ENCODE data around the gene C1QTNF8. TPM values are rescaled to one million over a fixed set of nuclear protein-coding genes. Genes with fewer than 3 reads are reported as not detected.
"Not testable (repeated sequence)": the region's sequence is repeated elsewhere in the genome, so short reads cannot be mapped to it uniquely, and the experiment has no call there.

Gene C1QTNF8
- total and polyA plus RNA-seq, 5 donors from 2014 or later = not detected

DNA sequence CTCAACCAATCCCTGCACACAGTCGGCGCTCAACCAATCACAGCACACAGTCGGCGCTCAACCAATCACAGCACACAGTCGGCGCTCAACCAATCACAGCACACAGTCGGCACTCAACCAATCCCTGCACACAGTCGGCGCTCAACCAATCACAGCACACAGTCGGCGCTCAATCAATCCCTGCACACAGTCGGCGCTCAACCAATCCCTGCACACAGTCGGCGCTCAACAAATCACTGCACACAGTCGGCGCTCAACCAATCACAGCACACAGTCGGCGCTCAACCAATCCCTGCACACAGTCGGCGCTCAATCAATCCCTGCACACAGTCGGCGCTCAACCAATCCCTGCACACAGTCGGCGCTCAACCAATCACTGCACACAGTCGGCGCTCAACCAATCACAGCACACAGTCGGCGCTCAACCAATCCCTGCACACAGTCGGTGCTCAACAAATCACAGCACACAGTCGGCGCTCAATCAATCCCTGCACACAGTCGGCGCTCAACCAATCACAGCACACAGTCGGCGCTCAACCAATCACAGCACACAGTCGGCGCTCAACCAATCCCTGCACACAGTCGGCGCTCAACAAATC, 3.3 kb downstream of the C1QTNF8 start:
- H3K27ac Mint-ChIP-seq; ATAC-seq (ENCODE audit: low read depth in 2 of 2); H3K4me3 Mint-ChIP-seq; H3K9me3 Mint-ChIP-seq; H3K27me3 Mint-ChIP-seq; H3K4me1 ChIP-seq (ENCODE audit: control insufficient read depth, insufficient read depth, low read length, poor library complexity, severe bottlenecking); H3K36me3 ChIP-seq (ENCODE audit: control insufficient read depth, insufficient read depth, low read length); H3K27me3 ChIP-seq (ENCODE audit: control insufficient read depth, insufficient read depth, low read length); H3K4me3 ChIP-seq (ENCODE audit: low read depth, low read length); DNase-seq; H3K36me3 Mint-ChIP-seq; H3K9me3 ChIP-seq (ENCODE audit: control insufficient read depth in 2 of 2, low read length in 2 of 2); H3K27ac ChIP-seq (ENCODE audit: insufficient read depth, low read length, poor library complexity, severe bottlenecking); H3K4me1 Mint-ChIP-seq: not testable (repeated sequence)

DNA sequence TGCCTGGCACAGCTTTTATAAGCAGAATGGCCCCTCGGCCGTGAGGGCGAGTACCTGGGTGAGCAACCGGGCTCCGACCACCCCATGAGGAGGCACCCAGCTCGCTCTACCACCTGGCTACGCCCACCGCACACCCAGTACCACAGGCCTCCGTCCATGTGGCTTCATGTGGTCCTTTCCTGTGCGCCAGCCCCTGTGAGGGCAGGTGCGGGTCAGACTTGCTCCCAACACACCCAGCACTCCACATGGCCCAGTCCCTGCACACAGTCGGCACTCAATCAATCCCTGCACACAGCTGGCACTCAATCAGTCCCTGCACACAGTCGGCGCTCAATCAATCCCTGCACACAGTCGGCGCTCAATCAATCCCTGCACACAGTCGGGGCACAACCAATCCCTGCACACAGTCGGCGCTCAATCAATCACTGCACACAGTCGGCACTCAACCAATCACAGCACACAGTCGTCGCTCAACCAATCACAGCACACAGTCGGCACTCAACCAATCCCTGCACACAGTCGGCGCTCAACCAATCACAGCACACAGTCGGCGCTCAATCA, 4.0 kb downstream of the C1QTNF8 start:
- no peaks in the 10 kb centered on the region for H3K27me3 ChIP-seq (ENCODE audit: control insufficient read depth, insufficient read depth, low read length)
- Mint-ChIP-seq H3K9me3 (no peaks in the 10 kb centered on the region), H3K27me3 (peaks cover 7% of the 10 kb centered on the region), H3K36me3 (no peaks in the 10 kb centered on the region), H3K4me3 (no peak overlapping the region), H3K27ac (no peak overlapping the region), H3K4me1 (peaks cover 0 to 2% (median 0%) of the 10 kb centered on the region in 4 donors)
- DNase-seq (no peak), ATAC-seq (ENCODE audit: low read depth in 2 of 2) (no peak)
- no peaks in the 10 kb centered on the region for H3K9me3 ChIP-seq (ENCODE audit: control insufficient read depth in 2 of 2, low read length in 2 of 2)
- H3K4me1 ChIP-seq (ENCODE audit: control insufficient read depth, insufficient read depth, low read length, poor library complexity, severe bottlenecking) = no peaks in the 10 kb centered on the region
- H3K4me3 ChIP-seq (ENCODE audit: low read depth, low read length) = no peak overlapping the region
- H3K36me3 ChIP-seq (ENCODE audit: control insufficient read depth, insufficient read depth, low read length) = no peaks in the 10 kb centered on the region
- H3K27ac ChIP-seq (ENCODE audit: insufficient read depth, low read length, poor library complexity, severe bottlenecking) = no peak overlapping the region

DNA sequence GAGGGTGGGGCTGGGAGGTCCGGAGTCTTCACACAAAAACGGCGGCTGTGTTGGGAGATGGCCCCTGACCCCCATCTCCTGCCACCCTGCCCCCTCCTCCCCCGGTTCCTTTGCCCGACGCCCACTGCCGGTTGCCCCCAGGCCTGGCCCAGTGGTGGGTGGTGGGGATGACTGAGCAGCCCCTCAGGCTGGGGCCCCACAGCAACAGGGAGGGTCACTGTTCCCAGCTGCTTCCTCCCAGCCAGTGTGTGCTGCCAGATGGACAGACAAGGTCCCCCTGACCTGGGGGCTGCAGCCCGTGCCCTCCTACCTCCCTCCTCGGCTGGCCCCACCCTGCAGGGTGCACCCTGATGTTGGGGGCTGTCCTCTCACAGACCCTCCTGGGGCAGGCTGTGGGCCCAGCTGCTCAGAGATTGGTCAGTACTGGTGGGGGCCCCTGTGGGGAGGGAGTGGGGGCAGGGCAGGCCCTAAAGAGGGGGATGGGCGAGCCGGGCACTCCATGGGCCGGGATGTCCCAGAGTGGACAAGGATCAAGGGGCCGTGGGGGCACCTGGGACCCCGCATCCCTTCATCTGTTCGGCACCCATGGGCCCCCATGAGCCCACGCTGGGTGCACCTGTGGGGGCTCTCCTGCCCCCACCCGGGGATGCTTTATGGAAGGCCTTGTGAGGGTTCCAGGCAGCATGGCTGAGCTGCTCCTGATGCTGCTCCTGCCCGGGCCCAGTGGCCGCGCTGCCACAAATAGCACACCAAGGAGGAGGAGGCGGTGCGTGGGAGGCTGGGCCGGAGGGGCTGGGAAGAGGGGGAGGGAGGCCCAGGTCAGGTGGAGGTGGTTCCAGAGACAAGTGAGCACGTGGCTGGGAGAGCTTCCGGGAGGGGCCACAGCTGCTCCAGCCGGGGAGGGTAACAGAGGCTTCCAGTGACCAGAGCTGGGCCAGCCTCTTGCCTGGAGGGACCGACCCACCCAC, 5.1 kb downstream of the C1QTNF8 start:
- Mint-ChIP-seq H3K27me3 (peaks cover 7% of the 10 kb centered on the region), H3K9me3 (peaks cover 0 to under 1% (median 0%) of the 10 kb centered on the region in 7 donors), H3K4me3 (no peak overlapping the region), H3K27ac (no peak overlapping the region), H3K36me3 (no peaks in the 10 kb centered on the region), H3K4me1 (peaks cover 0 to 2% (median 0%) of the 10 kb centered on the region in 4 donors)
- H3K4me3 ChIP-seq (ENCODE audit: low read depth, low read length) = no peak overlapping the region
- H3K27me3 ChIP-seq (ENCODE audit: control insufficient read depth, insufficient read depth, low read length) = no peaks in the 10 kb centered on the region
- ATAC-seq (ENCODE audit: low read depth in 2 of 2) (no peak), DNase-seq (no peak)
- H3K4me1 ChIP-seq (ENCODE audit: control insufficient read depth, insufficient read depth, low read length, poor library complexity, severe bottlenecking) = no peaks in the 10 kb centered on the region
- no peak overlapping the region for H3K27ac ChIP-seq (ENCODE audit: insufficient read depth, low read length, poor library complexity, severe bottlenecking)
- H3K9me3 ChIP-seq (ENCODE audit: control insufficient read depth in 2 of 2, low read length in 2 of 2) = no peaks in the 10 kb centered on the region
- no peaks in the 10 kb centered on the region for H3K36me3 ChIP-seq (ENCODE audit: control insufficient read depth, insufficient read depth, low read length)

DNA sequence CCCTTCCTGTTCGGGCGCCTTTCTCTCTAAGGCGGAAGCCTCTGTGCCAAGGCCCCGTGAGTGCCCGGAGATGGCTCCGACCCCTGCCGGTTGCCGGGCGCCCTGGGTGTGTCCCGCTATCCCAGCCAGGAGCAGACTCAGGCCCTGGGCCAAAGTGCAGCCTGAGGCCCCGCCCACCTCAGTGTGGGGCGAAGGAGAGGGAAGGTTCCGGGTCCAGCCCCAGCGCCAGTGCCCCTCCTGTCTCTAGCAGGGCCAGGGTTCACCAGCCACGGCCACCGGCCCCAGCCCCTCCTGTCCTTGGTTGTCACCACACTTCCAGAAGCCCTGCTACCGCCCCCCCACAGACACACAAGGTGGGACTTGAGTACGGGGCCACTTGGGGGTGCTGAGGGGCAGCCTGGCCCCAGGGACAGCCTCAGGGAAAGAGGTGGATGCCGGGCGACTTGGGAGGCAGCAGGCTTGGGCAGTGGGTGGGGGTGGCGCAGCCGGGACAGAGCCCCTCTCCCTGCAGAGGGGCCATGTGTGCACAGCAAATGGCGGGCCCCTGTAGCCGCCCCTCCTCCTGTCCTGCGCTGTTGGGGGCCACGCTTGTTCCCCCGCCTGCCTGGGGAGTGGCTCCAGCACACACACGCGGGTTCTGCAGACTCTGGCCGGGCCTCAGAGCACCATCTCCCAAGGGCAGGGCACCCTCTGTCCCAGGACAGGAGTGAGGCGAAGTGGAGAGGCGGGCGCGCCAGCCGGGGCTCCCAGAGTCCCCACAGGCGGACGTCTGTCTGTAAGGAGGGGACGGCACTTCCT, 6.0 kb downstream of the C1QTNF8 start:
- Histone ChIP-seq H3K4me1 (ENCODE audit: control insufficient read depth, insufficient read depth, low read length, poor library complexity, severe bottlenecking) (no peaks in the 10 kb centered on the region), H3K4me3 (ENCODE audit: low read depth, low read length) (no peak overlapping the region), H3K9me3 (ENCODE audit: control insufficient read depth in 2 of 2, low read length in 2 of 2) (peaks cover 3 to 4% of the 10 kb centered on the region in 2 experiments), H3K27me3 (ENCODE audit: control insufficient read depth, insufficient read depth, low read length) (no peaks in the 10 kb centered on the region), H3K36me3 (ENCODE audit: control insufficient read depth, insufficient read depth, low read length) (no peaks in the 10 kb centered on the region), H3K27ac (ENCODE audit: insufficient read depth, low read length, poor library complexity, severe bottlenecking) (no peak overlapping the region)
- DNase-seq (no peak), ATAC-seq (ENCODE audit: low read depth in 2 of 2) (no peak)
- H3K27ac Mint-ChIP-seq = no peak overlapping the region
- no peaks in the 10 kb centered on the region for H3K36me3 Mint-ChIP-seq
- peaks cover 12% of the 10 kb centered on the region for H3K27me3 Mint-ChIP-seq
- peaks cover 0 to 2% (median 0%) of the 10 kb centered on the region in 4 donors for H3K4me1 Mint-ChIP-seq
- no peak overlapping the region for H3K4me3 Mint-ChIP-seq
- H3K9me3 Mint-ChIP-seq = peaks cover 1 to 9% (median 3%) of the 10 kb centered on the region in 7 donors

- no peaks in the 10 kb centered on the region for H3K27me3 ChIP-seq (ENCODE audit: control insufficient read depth, insufficient read depth, low read length)
- Mint-ChIP-seq H3K27ac (no peak overlapping the region), H3K4me1 (peaks cover 0 to 2% (median 0%) of the 10 kb centered on the region in 4 donors), H3K36me3 (no peaks in the 10 kb centered on the region), H3K9me3 (peaks cover 1 to 11% (median 4%) of the 10 kb centered on the region in 7 donors), H3K4me3 (no peak overlapping the region), H3K27me3 (peaks cover 13% of the 10 kb centered on the region)
- H3K9me3 ChIP-seq (ENCODE audit: control insufficient read depth in 2 of 2, low read length in 2 of 2) = peaks cover 6 to 9% of the 10 kb centered on the region in 2 experiments
- no peak for ATAC-seq (ENCODE audit: low read depth in 2 of 2)
- no peaks in the 10 kb centered on the region for H3K36me3 ChIP-seq (ENCODE audit: control insufficient read depth, insufficient read depth, low read length)
- H3K4me3 ChIP-seq (ENCODE audit: low read depth, low read length) = no peak overlapping the region
- H3K4me1 ChIP-seq (ENCODE audit: control insufficient read depth, insufficient read depth, low read length, poor library complexity, severe bottlenecking) = no peaks in the 10 kb centered on the region
- no peak overlapping the region for H3K27ac ChIP-seq (ENCODE audit: insufficient read depth, low read length, poor library complexity, severe bottlenecking)
- no peak for DNase-seq
Observed at GRCh38 chr16:1089439-1089821, 6.6 kb downstream of the C1QTNF8 start.

- H3K4me3 ChIP-seq (ENCODE audit: low read depth, low read length) = no peak overlapping the region
- no peak for DNase-seq
- Mint-ChIP-seq H3K27me3 (peaks cover 13% of the 10 kb centered on the region), H3K4me1 (peaks cover 0 to 2% (median 0%) of the 10 kb centered on the region in 4 donors), H3K27ac (no peak overlapping the region), H3K4me3 (no peak overlapping the region), H3K9me3 (peaks cover 1 to 16% (median 4%) of the 10 kb centered on the region in 7 donors), H3K36me3 (no peaks in the 10 kb centered on the region)
- H3K9me3 ChIP-seq (ENCODE audit: control insufficient read depth in 2 of 2, low read length in 2 of 2) = peaks cover 6 to 17% of the 10 kb centered on the region in 2 experiments
- no peaks in the 10 kb centered on the region for H3K36me3 ChIP-seq (ENCODE audit: control insufficient read depth, insufficient read depth, low read length)
- H3K27me3 ChIP-seq (ENCODE audit: control insufficient read depth, insufficient read depth, low read length) = no peaks in the 10 kb centered on the region
- H3K27ac ChIP-seq (ENCODE audit: insufficient read depth, low read length, poor library complexity, severe bottlenecking) = no peak overlapping the region
- no peaks in the 10 kb centered on the region for H3K4me1 ChIP-seq (ENCODE audit: control insufficient read depth, insufficient read depth, low read length, poor library complexity, severe bottlenecking)
- ATAC-seq (ENCODE audit: low read depth in 2 of 2) = no peak
Observed at GRCh38 chr16:1088295-1089170, 7.5 kb downstream of the C1QTNF8 start.
